H1 (cell line): Measurements from ENCODE around the gene ZNF69. TPM values are rescaled to one million over a fixed set of nuclear protein-coding genes. Genes with fewer than 3 reads are reported as not detected.
"Not testable (repeated sequence)": the region's sequence is repeated elsewhere in the genome, so short reads cannot be mapped to it uniquely, and the experiment has no call there.

ENCODE experiments used
- CTCF ChIA-PET: fragments of 300-600 bp; sonication (Branson Sonifier 250); formaldehyde crosslinking; loops from one replicate; lab custom pipeline; 2021; ENCODE audit not compliant: partially characterized antibody; lab: Charles Lee
- POLR2A ChIA-PET: fragments of 300-600 bp; sonication (Branson Sonifier 250); formaldehyde crosslinking; loops from one replicate; lab custom pipeline; 2021; ENCODE audit warnings: inconsistent platforms; ENCODE audit not compliant: partially characterized antibody; lab: Charles Lee
- DNase-seq, 2 experiments: peaks; one replicate each; pipeline versions ENCODE4 v3.0.0 to v3.0.0-alpha.2; 2010 to 2022; ENCODE audit warnings: low spot score in 2 of 2, low read depth in 1 of 2, mixed read lengths in 1 of 2
- FAIRE-seq: peaks from 2 replicates; lab custom pipeline; 2011; peaks lifted over from hg19 to GRCh38; lab: Jason Lieb, UNC
- H2AFZ ChIP-seq: 2 replicates; pipeline ENCODE4 v1.8.1; 2012; ENCODE audit warnings: low read length, inconsistent platforms
- H2AK5ac ChIP-seq: 2 replicates; pipeline ENCODE4 v1.6.1; 2013; ENCODE audit warnings: low read depth, low read length
- H2BK120ac ChIP-seq: replicated peaks from 2 replicates; pipeline ENCODE3; 2013; ENCODE audit warnings: low read depth, low read length, inconsistent platforms
- H2BK12ac ChIP-seq: 2 replicates; pipeline ENCODE4 v1.6.1; 2013; ENCODE audit warnings: low read depth, low read length
- H2BK15ac ChIP-seq: 2 replicates; pipeline ENCODE4 v1.6.1; 2013; ENCODE audit warnings: low read length
- H2BK20ac ChIP-seq: 2 replicates; pipeline ENCODE4 v1.6.1; 2013; ENCODE audit warnings: low read length
- H2BK5ac ChIP-seq: 2 replicates; pipeline ENCODE4 v1.6.1; 2013; ENCODE audit warnings: low read depth, low read length
- H3K14ac ChIP-seq: 2 replicates; pipeline ENCODE4 v1.6.1; 2013; ENCODE audit warnings: inconsistent platforms; ENCODE audit not compliant: insufficient read length
- H3K18ac ChIP-seq: 2 replicates; pipeline ENCODE4 v1.6.1; 2013; ENCODE audit warnings: low read length; ENCODE audit errors: extremely low read depth
- H3K23ac ChIP-seq: 2 replicates; pipeline ENCODE4 v1.6.1; 2013; ENCODE audit warnings: inconsistent platforms; ENCODE audit not compliant: insufficient read length
- H3K23me2 ChIP-seq: 2 replicates; pipeline ENCODE4 v1.6.1; 2013; ENCODE audit warnings: low read depth, low read length
- H3K27ac ChIP-seq: 2 replicates; pipeline ENCODE4 v1.6.1; 2011; ENCODE audit warnings: low read depth, low read length, inconsistent platforms
- H3K27me3 ChIP-seq, 4 experiments: replicated peaks in 1 of 4; 1 replicate in 1 of 4; 2 replicates in 3 of 4; pipeline versions ENCODE4 v1.6.1 to v1.8.1; 2011 to 2013; ENCODE audit warnings: low read length in 3 of 4, mild to moderate bottlenecking in 3 of 4, inconsistent platforms in 2 of 4, mixed read lengths in 2 of 4, moderate library complexity in 1 of 4; ENCODE audit not compliant: control insufficient read depth in 3 of 4, insufficient read depth in 3 of 4; ENCODE audit errors: extremely low read depth in 1 of 4
- H3K36me3 ChIP-seq, 4 experiments: 2 replicates each; pipeline versions ENCODE4 v1.6.1 to v1.8.1; 2011 to 2013; ENCODE audit warnings: mild to moderate bottlenecking in 4 of 4, low read length in 3 of 4, moderate library complexity in 2 of 4, control low read depth in 1 of 4, inconsistent platforms in 1 of 4; ENCODE audit not compliant: insufficient read depth in 4 of 4, control insufficient read depth in 2 of 4
- H3K4ac ChIP-seq: replicated peaks from 2 replicates; pipeline ENCODE3; 2013; ENCODE audit warnings: low read length, low read depth, mixed read lengths, inconsistent platforms; ENCODE audit not compliant: insufficient read length
- H3K4me1 ChIP-seq, 4 experiments: replicated peaks in 1 of 4; 1 replicate in 1 of 4; 2 replicates in 3 of 4; pipeline versions ENCODE4 v1.6.1 to v1.8.1; 2011 to 2013; ENCODE audit warnings: low read length in 3 of 4, inconsistent platforms in 2 of 4, mixed read lengths in 1 of 4; ENCODE audit not compliant: insufficient read depth in 4 of 4, control insufficient read depth in 3 of 4
- H3K4me2 ChIP-seq, 2 experiments: 2 replicates each; pipeline versions ENCODE4 v1.6.1 to v1.8.1; 2011 to 2013; ENCODE audit warnings: low read depth in 2 of 2, low read length in 2 of 2, control low read depth in 1 of 2, inconsistent platforms in 1 of 2, mild to moderate bottlenecking in 1 of 2; ENCODE audit not compliant: insufficient read depth in 1 of 2
- H3K4me3 ChIP-seq, 4 experiments: fragments of 200-600, 300-600 bp in 1 of 4; sonication (generic), shearing (Covaris generic), sonication (Bioruptor Twin) in 1 of 4; 2 replicates each; pipeline versions ENCODE4 v1.5.1 to v1.8.1; 2011 to 2016; ENCODE audit warnings: low read length in 4 of 4, low read depth in 3 of 4, control low read depth in 2 of 4, inconsistent platforms in 2 of 4, mild to moderate bottlenecking in 2 of 4, mixed read lengths in 1 of 4, moderate library complexity in 1 of 4; ENCODE audit not compliant: insufficient read depth in 2 of 4; ENCODE audit errors: extremely low read depth in 1 of 4
- H3K56ac ChIP-seq: replicated peaks from 2 replicates; pipeline ENCODE3; 2013; ENCODE audit warnings: low read depth, mild to moderate bottlenecking, mixed read lengths, low read length, inconsistent platforms; ENCODE audit not compliant: insufficient read length
- H3K79me1 ChIP-seq: 2 replicates; pipeline ENCODE4 v1.6.1; 2013; ENCODE audit warnings: low read depth, low read length, control low read depth
- H3K79me2 ChIP-seq, 2 experiments: 2 replicates each; pipeline versions ENCODE4 v1.6.1 to v1.8.1; 2012 to 2013; ENCODE audit warnings: low read length in 2 of 2, mild to moderate bottlenecking in 2 of 2, inconsistent platforms in 1 of 2; ENCODE audit not compliant: insufficient read depth in 2 of 2, control insufficient read depth in 1 of 2
- H3K9ac ChIP-seq, 4 experiments: replicated peaks in 1 of 4; 1 replicate in 1 of 4; 2 replicates in 3 of 4; pipeline versions ENCODE4 v1.6.1 to v1.8.1; 2011 to 2013; ENCODE audit warnings: low read depth in 3 of 4, low read length in 3 of 4, control low read depth in 2 of 4, mild to moderate bottlenecking in 2 of 4, moderate library complexity in 2 of 4, inconsistent platforms in 1 of 4; ENCODE audit errors: extremely low read depth in 1 of 4
- H3K9me3 ChIP-seq, 2 experiments: 2 replicates each; pipeline versions ENCODE4 v1.6.1 to v1.8.1; 2012 to 2013; ENCODE audit warnings: mild to moderate bottlenecking in 2 of 2, moderate library complexity in 2 of 2, control low read depth in 1 of 2, inconsistent platforms in 1 of 2, low read depth in 1 of 2, low read length in 1 of 2, mixed read lengths in 1 of 2; ENCODE audit not compliant: insufficient read depth in 2 of 2
- H4K20me1 ChIP-seq, 2 experiments: replicated peaks in 1 of 2; 2 replicates each; pipeline versions ENCODE3 to v1.8.1; 2011 to 2013; ENCODE audit warnings: inconsistent platforms in 2 of 2, low read length in 2 of 2, mild to moderate bottlenecking in 1 of 2; ENCODE audit not compliant: insufficient read depth in 2 of 2, control insufficient read depth in 1 of 2
- H4K5ac ChIP-seq: 2 replicates; pipeline ENCODE4 v1.6.1; 2013; ENCODE audit warnings: low read length, low read depth, mixed read lengths, inconsistent platforms; ENCODE audit not compliant: insufficient read length
- H4K8ac ChIP-seq: 2 replicates; pipeline ENCODE4 v1.8.0; 2013; ENCODE audit warnings: mild to moderate bottlenecking, moderate library complexity, low read length, inconsistent platforms; ENCODE audit not compliant: insufficient read depth; ENCODE audit errors: extremely low read depth
- H4K91ac ChIP-seq: replicated peaks from 2 replicates; pipeline ENCODE3; 2013; ENCODE audit warnings: low read length, mixed read lengths, inconsistent platforms; ENCODE audit not compliant: insufficient read length
- WGBS, 2 experiments: shearing (Covaris generic) in 1 of 2; methylation state at CpG; one replicate each; pipeline versions ENCODE4 v1.1.6 to v1.1.7; 2013 to 2015; ENCODE audit warnings: low lambda C conversion rate in 2 of 2, mixed read lengths in 2 of 2, inconsistent platforms in 1 of 2, low coverage in 1 of 2, missing lambda C conversion rate in 1 of 2; ENCODE audit not compliant: insufficient replicate concordance in 2 of 2, insufficient coverage in 1 of 2, insufficient read length in 1 of 2; ENCODE audit errors: extremely low coverage in 1 of 2, missing lambda C conversion rate in 1 of 2; 5-methylcytosine and 5-hydroxymethylcytosine counted together
- polyA plus RNA-seq, 7 experiments: library from polyadenylated mRNA; depleted of rRNA in 3 of 7; stranded (reverse) in 5 of 7; unstranded in 2 of 7; fragments of >200 nt in 5 of 7; fragments of 200-250 nt in 2 of 7; gene quantifications; 1 replicate in 5 of 7; 2 replicates in 1 of 7; 4 replicates in 1 of 7; pipeline versions ENCODE4 v1.2.1 to v1.2.3, GENCODE V29; 2011 to 2013; ENCODE audit warnings: missing spikeins in 2 of 7, mixed read lengths in 2 of 7
- total RNA-seq: library from RNA; stranded (reverse); fragmentation: NEBNext Ultra II Directional; extraction: Animal tissue kit (Norgen Biotek cat#: 25700); gene quantifications from 2 replicates; pipeline ENCODE4 v1.2.1, GENCODE V29; 2021

The ZNF69 gene
- total and polyA plus RNA-seq, 2 of the 8 experiments (the other 6 are each of a cell fraction or from before 2014, with no cell fraction given), result 5.6 to 22.8 TPM

GRCh38 chr19:11925651-11926187 is 38.1 kb downstream of the ZNF69 start:
- H2BK5ac ChIP-seq, result 0 out of 2 replicates have a peak overlapping the region, but pooled peaks have one; percentile 95
- H3K9ac ChIP-seq, result peak overlapping the region; percentile 86 to 89 (median 88)
- H3K4me1 ChIP-seq, H3K4ac ChIP-seq, H2AK5ac ChIP-seq, H3K36me3 ChIP-seq, H2BK20ac ChIP-seq, H3K23ac ChIP-seq, H3K79me1 ChIP-seq, H4K91ac ChIP-seq, H3K56ac ChIP-seq, H3K9me3 ChIP-seq, DNase-seq, H4K5ac ChIP-seq, H3K27me3 ChIP-seq, H2BK15ac ChIP-seq, H3K23me2 ChIP-seq, H2BK12ac ChIP-seq, H2AFZ ChIP-seq, H3K18ac ChIP-seq, FAIRE-seq, H2BK120ac ChIP-seq, H3K14ac ChIP-seq, H3K27ac ChIP-seq, H4K20me1 ChIP-seq: not testable (repeated sequence)
- ChIA-PET POLR2A (interaction anchor here (0.9 to 2.7 kb wide), 4 partner anchors 8 to 127 kb away, joined by 3 to 13 read pairs (median 8); partner anchors contain the start of genes ZNF433 and ZNF878), CTCF (interaction anchor here (0.8 to 10.3 kb wide), 3 partner anchors 16 to 112 kb away, joined by 3 to 144 read pairs (median 3); no protein-coding TSS in a partner anchor)
- WGBS, 2 experiments, result 12% methylated on average over 9 of the region's 10 CpGs; no CpG with 5 or more reads in 1 of the 2 experiments
- H3K79me2 ChIP-seq, result peaks cover 0 to 10% of the 10 kb centered on the region in 2 experiments; a peak in 2 of 4 replicates
- H3K4me2 ChIP-seq, result peak overlapping the region; percentile 79 to 88
- H3K4me3 ChIP-seq, result peak overlapping the region; percentile 65 to 82 (median 76)
- H4K8ac ChIP-seq, result peak overlapping the region; percentile 100; the same call in 1 of the 2 replicates
